H1 (cell line): ENCODE measurements around the gene RPRD2. TPM values are rescaled to one million over a fixed set of nuclear protein-coding genes. Genes with fewer than 3 reads are reported as not detected.

Experiments used
- CTCF ChIA-PET: fragments of 300-600 bp; sonication (Branson Sonifier 250); formaldehyde crosslinking; loops from one replicate; lab custom pipeline; 2021; ENCODE audit not compliant: partially characterized antibody; lab: Charles Lee
- POLR2A ChIA-PET: fragments of 300-600 bp; sonication (Branson Sonifier 250); formaldehyde crosslinking; loops from one replicate; lab custom pipeline; 2021; ENCODE audit warnings: inconsistent platforms; ENCODE audit not compliant: partially characterized antibody; lab: Charles Lee
- DNase-seq, 2 experiments: peaks; one replicate each; pipeline versions ENCODE4 v3.0.0 to v3.0.0-alpha.2; 2010 to 2022; ENCODE audit warnings: low spot score in 2 of 2, low read depth in 1 of 2, mixed read lengths in 1 of 2
- FAIRE-seq: peaks from 2 replicates; lab custom pipeline; 2011; peaks lifted over from hg19 to GRCh38; lab: Jason Lieb, UNC
- H2AFZ ChIP-seq: 2 replicates; pipeline ENCODE4 v1.8.1; 2012; ENCODE audit warnings: low read length, inconsistent platforms
- H2AK5ac ChIP-seq: 2 replicates; pipeline ENCODE4 v1.6.1; 2013; ENCODE audit warnings: low read depth, low read length
- H2BK120ac ChIP-seq: replicated peaks from 2 replicates; pipeline ENCODE3; 2013; ENCODE audit warnings: low read depth, low read length, inconsistent platforms
- H2BK12ac ChIP-seq: 2 replicates; pipeline ENCODE4 v1.6.1; 2013; ENCODE audit warnings: low read depth, low read length
- H2BK15ac ChIP-seq: 2 replicates; pipeline ENCODE4 v1.6.1; 2013; ENCODE audit warnings: low read length
- H2BK20ac ChIP-seq: 2 replicates; pipeline ENCODE4 v1.6.1; 2013; ENCODE audit warnings: low read length
- H2BK5ac ChIP-seq: 2 replicates; pipeline ENCODE4 v1.6.1; 2013; ENCODE audit warnings: low read depth, low read length
- H3K14ac ChIP-seq: 2 replicates; pipeline ENCODE4 v1.6.1; 2013; ENCODE audit warnings: inconsistent platforms; ENCODE audit not compliant: insufficient read length
- H3K18ac ChIP-seq: 2 replicates; pipeline ENCODE4 v1.6.1; 2013; ENCODE audit warnings: low read length; ENCODE audit errors: extremely low read depth
- H3K23ac ChIP-seq: 2 replicates; pipeline ENCODE4 v1.6.1; 2013; ENCODE audit warnings: inconsistent platforms; ENCODE audit not compliant: insufficient read length
- H3K23me2 ChIP-seq: 2 replicates; pipeline ENCODE4 v1.6.1; 2013; ENCODE audit warnings: low read depth, low read length
- H3K27ac ChIP-seq: 2 replicates; pipeline ENCODE4 v1.6.1; 2011; ENCODE audit warnings: low read depth, low read length, inconsistent platforms
- H3K27me3 ChIP-seq, 4 experiments: replicated peaks in 1 of 4; 1 replicate in 1 of 4; 2 replicates in 3 of 4; pipeline versions ENCODE4 v1.6.1 to v1.8.1; 2011 to 2013; ENCODE audit warnings: low read length in 3 of 4, mild to moderate bottlenecking in 3 of 4, inconsistent platforms in 2 of 4, mixed read lengths in 2 of 4, moderate library complexity in 1 of 4; ENCODE audit not compliant: control insufficient read depth in 3 of 4, insufficient read depth in 3 of 4; ENCODE audit errors: extremely low read depth in 1 of 4
- H3K36me3 ChIP-seq, 4 experiments: 2 replicates each; pipeline versions ENCODE4 v1.6.1 to v1.8.1; 2011 to 2013; ENCODE audit warnings: mild to moderate bottlenecking in 4 of 4, low read length in 3 of 4, moderate library complexity in 2 of 4, control low read depth in 1 of 4, inconsistent platforms in 1 of 4; ENCODE audit not compliant: insufficient read depth in 4 of 4, control insufficient read depth in 2 of 4
- H3K4ac ChIP-seq: replicated peaks from 2 replicates; pipeline ENCODE3; 2013; ENCODE audit warnings: low read length, low read depth, mixed read lengths, inconsistent platforms; ENCODE audit not compliant: insufficient read length
- H3K4me1 ChIP-seq, 4 experiments: replicated peaks in 1 of 4; 1 replicate in 1 of 4; 2 replicates in 3 of 4; pipeline versions ENCODE4 v1.6.1 to v1.8.1; 2011 to 2013; ENCODE audit warnings: low read length in 3 of 4, inconsistent platforms in 2 of 4, mixed read lengths in 1 of 4; ENCODE audit not compliant: insufficient read depth in 4 of 4, control insufficient read depth in 3 of 4
- H3K4me2 ChIP-seq, 2 experiments: 2 replicates each; pipeline versions ENCODE4 v1.6.1 to v1.8.1; 2011 to 2013; ENCODE audit warnings: low read depth in 2 of 2, low read length in 2 of 2, control low read depth in 1 of 2, inconsistent platforms in 1 of 2, mild to moderate bottlenecking in 1 of 2; ENCODE audit not compliant: insufficient read depth in 1 of 2
- H3K4me3 ChIP-seq, 4 experiments: fragments of 200-600, 300-600 bp in 1 of 4; sonication (generic), shearing (Covaris generic), sonication (Bioruptor Twin) in 1 of 4; 2 replicates each; pipeline versions ENCODE4 v1.5.1 to v1.8.1; 2011 to 2016; ENCODE audit warnings: low read length in 4 of 4, low read depth in 3 of 4, control low read depth in 2 of 4, inconsistent platforms in 2 of 4, mild to moderate bottlenecking in 2 of 4, mixed read lengths in 1 of 4, moderate library complexity in 1 of 4; ENCODE audit not compliant: insufficient read depth in 2 of 4; ENCODE audit errors: extremely low read depth in 1 of 4
- H3K56ac ChIP-seq: replicated peaks from 2 replicates; pipeline ENCODE3; 2013; ENCODE audit warnings: low read depth, mild to moderate bottlenecking, mixed read lengths, low read length, inconsistent platforms; ENCODE audit not compliant: insufficient read length
- H3K79me1 ChIP-seq: 2 replicates; pipeline ENCODE4 v1.6.1; 2013; ENCODE audit warnings: low read depth, low read length, control low read depth
- H3K79me2 ChIP-seq, 2 experiments: 2 replicates each; pipeline versions ENCODE4 v1.6.1 to v1.8.1; 2012 to 2013; ENCODE audit warnings: low read length in 2 of 2, mild to moderate bottlenecking in 2 of 2, inconsistent platforms in 1 of 2; ENCODE audit not compliant: insufficient read depth in 2 of 2, control insufficient read depth in 1 of 2
- H3K9ac ChIP-seq, 4 experiments: replicated peaks in 1 of 4; 1 replicate in 1 of 4; 2 replicates in 3 of 4; pipeline versions ENCODE4 v1.6.1 to v1.8.1; 2011 to 2013; ENCODE audit warnings: low read depth in 3 of 4, low read length in 3 of 4, control low read depth in 2 of 4, mild to moderate bottlenecking in 2 of 4, moderate library complexity in 2 of 4, inconsistent platforms in 1 of 4; ENCODE audit errors: extremely low read depth in 1 of 4
- H3K9me3 ChIP-seq, 2 experiments: 2 replicates each; pipeline versions ENCODE4 v1.6.1 to v1.8.1; 2012 to 2013; ENCODE audit warnings: mild to moderate bottlenecking in 2 of 2, moderate library complexity in 2 of 2, control low read depth in 1 of 2, inconsistent platforms in 1 of 2, low read depth in 1 of 2, low read length in 1 of 2, mixed read lengths in 1 of 2; ENCODE audit not compliant: insufficient read depth in 2 of 2
- H4K20me1 ChIP-seq, 2 experiments: replicated peaks in 1 of 2; 2 replicates each; pipeline versions ENCODE3 to v1.8.1; 2011 to 2013; ENCODE audit warnings: inconsistent platforms in 2 of 2, low read length in 2 of 2, mild to moderate bottlenecking in 1 of 2; ENCODE audit not compliant: insufficient read depth in 2 of 2, control insufficient read depth in 1 of 2
- H4K5ac ChIP-seq: 2 replicates; pipeline ENCODE4 v1.6.1; 2013; ENCODE audit warnings: low read length, low read depth, mixed read lengths, inconsistent platforms; ENCODE audit not compliant: insufficient read length
- H4K8ac ChIP-seq: 2 replicates; pipeline ENCODE4 v1.8.0; 2013; ENCODE audit warnings: mild to moderate bottlenecking, moderate library complexity, low read length, inconsistent platforms; ENCODE audit not compliant: insufficient read depth; ENCODE audit errors: extremely low read depth
- H4K91ac ChIP-seq: replicated peaks from 2 replicates; pipeline ENCODE3; 2013; ENCODE audit warnings: low read length, mixed read lengths, inconsistent platforms; ENCODE audit not compliant: insufficient read length
- CTBP2 ChIP-seq: IDR thresholded peaks from 2 replicates; pipeline ENCODE4 v1.7.0; 2011; ENCODE audit warnings: borderline replicate concordance, mild to moderate bottlenecking, moderate library complexity, mixed read lengths, low read length; ENCODE audit not compliant: insufficient read depth, insufficient read length
- FOSL1 ChIP-seq: IDR thresholded peaks from 2 replicates; pipeline ENCODE4 v1.6.1; 2011; ENCODE audit warnings: mild to moderate bottlenecking, low read depth, low read length, moderate library complexity; ENCODE audit not compliant: insufficient read depth
- MAFK ChIP-seq: IDR thresholded peaks from 2 replicates; pipeline ENCODE4 v1.6.1; 2012; ENCODE audit warnings: low read depth, mild to moderate bottlenecking, improper control_type of control experiment, low read length
- SIRT6 ChIP-seq: IDR thresholded peaks from one replicate; pipeline ENCODE4 v1.7.1; 2012; ENCODE audit warnings: low read length, inconsistent platforms
- WGBS, 2 experiments: shearing (Covaris generic) in 1 of 2; methylation state at CpG; one replicate each; pipeline versions ENCODE4 v1.1.6 to v1.1.7; 2013 to 2015; ENCODE audit warnings: low lambda C conversion rate in 2 of 2, mixed read lengths in 2 of 2, inconsistent platforms in 1 of 2, low coverage in 1 of 2, missing lambda C conversion rate in 1 of 2; ENCODE audit not compliant: insufficient replicate concordance in 2 of 2, insufficient coverage in 1 of 2, insufficient read length in 1 of 2; ENCODE audit errors: extremely low coverage in 1 of 2, missing lambda C conversion rate in 1 of 2; 5-methylcytosine and 5-hydroxymethylcytosine counted together
- polyA plus RNA-seq, 7 experiments: library from polyadenylated mRNA; depleted of rRNA in 3 of 7; stranded (reverse) in 5 of 7; unstranded in 2 of 7; fragments of >200 nt in 5 of 7; fragments of 200-250 nt in 2 of 7; gene quantifications; 1 replicate in 5 of 7; 2 replicates in 1 of 7; 4 replicates in 1 of 7; pipeline versions ENCODE4 v1.2.1 to v1.2.3, GENCODE V29; 2011 to 2013; ENCODE audit warnings: missing spikeins in 2 of 7, mixed read lengths in 2 of 7
- total RNA-seq: library from RNA; stranded (reverse); fragmentation: NEBNext Ultra II Directional; extraction: Animal tissue kit (Norgen Biotek cat#: 25700); gene quantifications from 2 replicates; pipeline ENCODE4 v1.2.1, GENCODE V29; 2021

Gene RPRD2
- total and polyA plus RNA-seq, 2 of the 8 experiments (the other 6 are each of a cell fraction or from before 2014, with no cell fraction given) = 14.4 to 32.4 TPM

- no peak for FAIRE-seq
- CTCF ChIA-PET = interaction anchor here (0.6 kb wide), 1 partner anchor 100 kb away, joined by 3 read pairs; no protein-coding TSS in a partner anchor
Observed at GRCh38 chr1:150479927-150480352, 116.0 kb downstream of the RPRD2 start.

More at GRCh38 chr1:150479927-150480352, 116.0 kb downstream of the RPRD2 start:
- H4K20me1 ChIP-seq = peaks cover 0 to 2% of the 10 kb centered on the region in 2 experiments
- POLR2A ChIA-PET = no interaction called here
- no peak overlapping the region for H3K14ac ChIP-seq
- H4K5ac ChIP-seq = no peak overlapping the region
- no peak overlapping the region for H2AK5ac ChIP-seq
- no peak overlapping the region for H3K56ac ChIP-seq
- no peak overlapping the region for H3K4me2 ChIP-seq
- H2BK12ac ChIP-seq = no peak overlapping the region
- no peak overlapping the region for H2AFZ ChIP-seq
- 93% methylated on average over 2 of the region's 2 CpGs; no CpG with 5 or more reads in 1 of the 2 experiments for WGBS, 2 experiments
- H2BK5ac ChIP-seq = no peak overlapping the region
- H3K79me1 ChIP-seq = no peaks in the 10 kb centered on the region
- no peak overlapping the region for H4K8ac ChIP-seq
- no peaks in the 10 kb centered on the region for H3K79me2 ChIP-seq
- H3K4me1 ChIP-seq = no peaks in the 10 kb centered on the region
- H3K9me3 ChIP-seq = no peaks in the 10 kb centered on the region
- TF ChIP-seq FOSL1 (no peak), SIRT6 (no peak), CTBP2 (no peak), MAFK (no peak)
- no peak overlapping the region for H4K91ac ChIP-seq
- H2BK20ac ChIP-seq = no peak overlapping the region
- H3K4ac ChIP-seq = no peak overlapping the region
- no peaks in the 10 kb centered on the region for H3K27me3 ChIP-seq
- H2BK15ac ChIP-seq = no peak overlapping the region
- no peaks in the 10 kb centered on the region for H3K23me2 ChIP-seq
- no peak for DNase-seq
- H3K9ac ChIP-seq = no peak overlapping the region
- H2BK120ac ChIP-seq = no peak overlapping the region
- no peak overlapping the region for H3K18ac ChIP-seq
- no peaks in the 10 kb centered on the region for H3K36me3 ChIP-seq
- no peak overlapping the region for H3K27ac ChIP-seq
- H3K4me3 ChIP-seq = no peak overlapping the region
- no peak overlapping the region for H3K23ac ChIP-seq
